ENCODE data around the gene SLC35E1.
A peak's percentile ranks its signal among the peaks of the same experiment; 100 is the strongest.

SLC35E1 gene

DNA sequence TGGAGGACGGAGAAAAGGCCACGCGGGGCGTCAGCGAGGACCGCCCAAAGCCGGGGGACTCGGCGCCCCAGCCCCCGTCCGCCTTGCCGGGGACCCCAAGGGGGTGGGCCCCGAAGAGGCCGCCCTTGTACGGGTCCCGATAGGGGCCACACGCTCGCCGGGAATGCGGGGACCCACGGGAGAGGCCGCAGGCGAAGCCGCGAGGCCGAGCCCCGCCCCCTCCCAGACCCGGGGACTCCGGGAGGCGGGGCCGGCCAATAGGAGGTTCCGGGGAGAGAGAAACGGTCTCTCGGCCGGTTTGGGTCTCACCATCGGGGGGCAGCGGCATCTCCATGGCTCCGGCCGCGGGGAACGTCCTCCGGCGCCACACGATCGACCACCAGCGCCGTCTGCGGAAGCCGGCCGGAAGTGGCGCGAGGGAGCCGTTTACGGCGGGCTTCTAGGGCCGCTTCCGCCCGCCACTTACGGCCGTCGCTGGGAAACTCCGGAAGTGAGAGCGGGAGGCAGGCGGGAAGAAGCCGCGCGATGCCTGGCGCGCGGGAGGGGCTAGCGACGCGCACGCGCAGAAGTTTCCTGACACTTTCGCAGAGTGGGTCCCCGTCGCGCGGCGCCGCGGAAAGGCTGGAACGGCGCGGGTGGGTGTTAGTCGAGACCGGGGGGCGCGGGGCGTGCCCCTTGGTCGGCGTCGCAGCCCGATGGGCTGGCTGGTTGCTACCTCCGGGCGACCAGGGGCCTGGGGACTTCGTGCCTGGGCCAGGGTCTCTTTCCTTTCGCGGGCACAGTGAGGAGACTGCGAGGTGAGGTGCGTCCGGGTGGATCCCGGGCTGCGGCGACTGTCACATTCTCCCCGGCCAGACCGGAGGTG lies 29.9 kb downstream of the SLC35E1 start, which contains the start of gene CHERP:
TSS of gene CHERP (minus strand) at position 393 of the 865 bp plus-strand sequence. CDS start at position 334, 59 bp downstream.
- peak; percentile 98 for DNase-seq

- no peak for DNase-seq
These were observed 30.6 kb downstream of the SLC35E1 start for GRCh38 chr19:16541526-16542044.

GRCh38 chr19:16540948-16541347 lies 31.3 kb downstream of the SLC35E1 start:
- DNase-seq, result no peak

- DNase-seq, result no peak
These were observed 35.1 kb downstream of the SLC35E1 start for GRCh38 chr19:16537111-16537510.

GRCh38 chr19:16536130-16536529 lies 36.1 kb downstream of the SLC35E1 start:
- no peak for DNase-seq

- DNase-seq, result no peak
These were observed 36.8 kb downstream of the SLC35E1 start for GRCh38 chr19:16535381-16535780.

DNA sequence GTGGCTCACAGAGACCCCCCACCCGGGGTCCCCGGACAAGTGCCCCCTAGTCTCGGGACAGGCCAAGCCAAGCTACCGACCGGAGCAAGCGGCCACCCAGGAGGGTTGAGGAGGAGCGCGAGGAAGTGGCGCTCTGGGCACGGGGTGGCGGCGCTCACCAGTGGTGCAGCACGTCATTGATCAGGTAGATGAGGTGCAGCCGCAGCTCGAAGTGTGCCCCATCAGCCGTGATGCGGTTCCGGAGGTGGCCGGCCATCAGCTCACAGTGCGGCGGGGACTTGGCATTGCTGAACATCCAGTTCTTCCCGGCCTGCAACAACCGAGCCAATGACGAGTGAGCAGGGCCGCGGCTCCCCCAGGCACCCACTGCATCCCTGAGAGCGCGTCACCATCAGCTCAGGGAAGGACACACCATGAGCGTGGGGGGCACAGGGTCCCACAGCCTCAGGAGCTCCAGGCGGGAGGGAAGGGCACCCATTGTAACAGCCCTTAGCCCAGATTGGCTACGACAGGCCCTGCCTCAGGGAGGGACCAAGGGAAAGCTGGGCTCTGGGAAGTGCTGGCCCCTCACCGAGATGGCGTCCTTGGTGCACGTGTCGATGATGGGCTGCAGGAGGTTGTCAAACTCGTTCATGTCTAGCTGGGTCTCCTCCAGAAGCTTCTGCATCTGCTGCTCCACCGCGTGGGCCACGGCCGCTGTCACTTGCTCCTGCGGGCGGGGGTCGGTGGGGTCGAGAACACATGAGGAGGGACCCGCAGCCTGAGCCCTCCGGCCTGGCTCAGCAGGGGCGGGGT lies 39.6 kb downstream of the SLC35E1 start:
- no peak for DNase-seq

- DNase-seq, result no peak
These were observed 40.9 kb downstream of the SLC35E1 start for GRCh38 chr19:16531380-16531669.

DNA sequence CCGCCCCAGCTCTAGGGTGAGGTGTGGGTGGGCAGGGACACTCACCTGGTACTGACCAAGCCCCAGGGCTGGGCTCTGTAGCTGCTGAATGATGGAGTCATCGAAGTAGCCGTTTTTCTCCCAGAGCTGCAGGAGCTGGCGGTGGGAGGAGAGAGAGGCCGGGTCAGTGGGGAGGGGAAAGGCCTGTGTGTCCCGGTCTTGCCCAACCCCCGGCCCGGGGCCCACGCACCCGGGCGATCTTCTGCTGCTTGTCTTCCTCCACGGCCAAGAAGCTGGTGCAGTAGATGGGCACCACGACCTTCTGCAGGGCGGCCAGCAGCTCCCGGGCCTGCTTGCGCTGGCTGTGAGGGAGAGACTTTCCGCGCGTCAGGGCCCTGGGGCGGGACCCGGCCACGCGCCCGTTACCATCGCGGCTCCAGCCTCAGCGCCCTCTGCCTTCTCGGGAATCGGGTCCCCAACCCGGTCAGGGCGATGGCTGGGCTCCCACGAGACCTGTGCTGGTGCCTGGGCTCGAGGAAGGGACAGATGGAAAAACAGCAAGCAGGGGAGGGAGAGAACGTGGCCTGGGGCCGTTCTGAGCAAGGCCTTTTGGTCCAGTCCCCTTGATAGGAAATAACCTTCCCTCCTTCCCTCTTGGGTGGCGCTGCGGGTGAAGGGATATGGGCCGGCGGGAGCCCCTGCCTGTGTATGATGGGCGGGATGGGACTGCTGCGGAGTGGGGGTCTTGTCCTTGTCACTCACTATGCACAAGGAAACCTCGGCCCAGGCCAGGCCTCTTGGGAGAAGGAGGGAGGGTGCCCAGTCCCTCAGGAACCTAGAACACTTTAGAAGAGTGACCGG lies 41.5 kb downstream of the SLC35E1 start:
- no peak for DNase-seq

GRCh38 chr19:16529466-16530144 lies 42.6 kb downstream of the SLC35E1 start:
- DNase-seq, result no peak

DNA sequence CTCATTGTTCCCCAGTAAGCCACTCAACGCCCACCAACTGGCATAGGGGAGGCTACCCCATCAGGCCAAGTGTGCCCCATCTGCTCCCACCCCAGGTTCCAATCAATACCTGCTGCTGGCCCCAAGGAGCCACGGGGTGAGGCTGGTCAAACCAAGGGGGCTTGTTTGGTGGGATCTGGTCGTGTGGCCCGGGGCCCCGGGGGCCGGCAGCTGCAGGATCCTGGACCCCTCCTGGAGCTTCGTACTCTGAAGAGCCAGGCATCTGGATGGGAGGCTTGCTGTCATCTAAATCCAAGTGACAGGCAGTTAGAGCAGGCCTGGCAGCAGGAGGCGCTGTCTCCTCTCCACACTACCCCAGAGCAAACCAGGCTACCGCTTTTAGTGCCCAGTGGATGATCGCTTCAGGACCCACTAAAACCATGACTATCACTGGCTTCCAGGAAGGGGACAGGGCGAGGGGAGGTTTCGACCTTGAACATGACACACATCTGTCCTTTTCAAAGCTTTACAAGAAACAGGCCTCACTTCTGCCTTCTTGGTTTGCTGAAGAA lies 44.2 kb downstream of the SLC35E1 start:
- no peak for DNase-seq

- no peak for DNase-seq
These were observed 44.8 kb downstream of the SLC35E1 start for GRCh38 chr19:16527334-16527935.

DNA sequence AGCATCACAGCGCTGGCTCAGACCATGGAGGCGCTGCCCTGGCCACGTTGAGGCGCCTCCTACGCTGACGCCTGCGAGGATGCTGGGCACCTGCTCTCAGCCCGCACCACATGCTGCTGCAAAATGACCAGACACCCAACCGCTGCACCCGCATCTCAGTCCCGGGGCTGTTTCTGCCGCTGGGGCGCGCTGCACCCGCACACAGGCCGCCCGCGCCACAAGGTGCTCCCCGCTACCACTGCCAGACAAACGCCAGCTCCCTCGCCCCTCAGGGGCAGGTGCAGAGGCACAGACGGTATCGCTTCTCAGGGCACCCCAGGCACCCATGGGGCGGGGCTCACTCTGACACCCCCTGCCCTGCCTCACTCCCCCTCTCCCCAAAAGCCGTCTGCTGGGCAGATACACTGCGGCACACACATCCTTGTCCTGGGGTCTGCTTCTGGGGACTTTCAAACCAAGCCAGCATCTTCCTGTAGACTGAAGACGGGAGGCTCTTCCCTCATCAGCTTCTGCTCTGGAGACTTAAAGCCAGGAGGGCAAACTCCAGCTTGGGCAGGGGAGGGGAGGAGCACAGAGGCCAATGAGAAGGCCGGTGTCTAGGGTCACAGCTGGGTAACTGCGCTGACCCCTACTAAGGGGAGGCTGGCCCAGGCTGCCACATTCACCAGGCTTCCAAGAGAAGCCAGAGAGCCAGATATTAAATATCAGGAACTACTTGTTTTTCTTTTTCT lies 46.3 kb downstream of the SLC35E1 start:
- no peak for DNase-seq

DNA sequence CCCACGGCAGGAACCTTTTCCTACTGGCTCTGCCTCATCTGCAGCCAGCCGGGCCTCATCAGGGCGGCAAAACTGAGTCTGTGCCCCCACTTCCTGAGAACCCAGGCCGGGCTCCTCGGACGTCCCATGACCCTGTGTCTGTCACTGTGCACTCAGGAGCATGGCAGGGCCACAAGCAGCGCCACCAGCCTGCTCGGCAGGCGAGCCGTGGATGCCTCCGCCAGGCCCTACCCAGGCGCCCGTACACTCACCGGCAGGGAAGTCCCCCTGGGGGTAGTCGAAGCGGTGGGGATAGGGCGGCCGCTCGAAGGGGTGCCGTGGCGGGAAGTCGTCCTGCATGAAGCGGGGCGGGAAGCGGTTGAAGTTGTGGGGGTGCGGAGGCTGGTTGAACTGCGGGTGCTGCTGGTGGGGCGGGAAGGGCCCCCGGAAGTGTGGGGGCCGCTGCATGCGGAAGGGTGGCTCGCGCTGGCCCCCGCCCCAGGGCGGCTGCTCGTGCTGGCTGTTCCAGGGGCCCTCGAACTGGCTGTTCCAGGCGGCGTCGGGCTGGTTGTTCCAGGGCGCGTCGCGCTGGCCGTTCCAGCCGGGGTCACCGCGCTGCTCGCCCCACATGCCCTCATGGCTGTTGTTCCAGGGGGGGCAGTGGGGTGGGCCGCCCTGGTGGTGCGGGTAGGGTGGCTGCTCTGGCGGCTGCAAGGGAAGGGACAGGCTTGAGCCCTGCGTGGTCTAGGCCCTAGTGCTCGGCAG lies 47.1 kb downstream of the SLC35E1 start:
- no peak for DNase-seq

DNA sequence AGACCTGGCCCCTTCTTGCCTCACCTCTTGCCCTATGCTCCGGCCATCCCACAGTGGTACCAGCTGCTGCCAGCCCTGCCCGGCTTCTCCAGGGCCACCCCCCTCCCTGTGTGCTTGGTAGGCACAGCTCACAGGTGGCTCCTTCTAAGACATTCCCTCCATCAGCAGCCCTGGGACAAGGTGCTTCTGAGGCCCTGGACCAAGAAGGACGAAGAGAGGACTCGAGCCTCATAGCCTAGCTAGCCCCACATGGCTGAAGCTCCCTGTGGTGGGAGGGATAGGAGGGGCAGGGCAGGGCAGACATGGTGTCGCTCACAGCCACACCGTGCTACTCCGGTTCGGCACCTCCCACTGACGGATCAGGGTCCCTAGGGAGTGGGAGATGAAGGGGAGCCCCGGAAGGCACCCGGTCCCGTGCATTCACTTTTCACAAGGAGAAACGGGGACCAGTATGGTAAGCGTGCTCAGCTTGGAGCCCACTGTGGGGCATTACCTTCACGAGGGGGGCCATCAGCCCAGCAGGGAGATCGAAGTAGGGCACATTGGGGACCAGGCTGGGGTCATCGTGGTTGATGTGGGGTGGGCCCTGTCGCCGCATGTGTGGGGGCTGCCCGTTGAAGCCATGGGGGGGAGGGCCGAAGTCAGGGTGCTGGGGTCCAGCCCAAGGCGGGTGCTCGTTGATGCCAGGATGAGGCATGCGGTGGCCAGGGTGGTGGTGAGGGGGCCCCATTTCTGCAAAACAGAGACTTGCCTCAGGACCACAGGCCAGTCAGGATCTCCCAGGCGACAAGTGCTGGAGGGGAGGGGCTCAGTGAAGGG lies 49.4 kb downstream of the SLC35E1 start:
- DNase-seq, result no peak

DNA sequence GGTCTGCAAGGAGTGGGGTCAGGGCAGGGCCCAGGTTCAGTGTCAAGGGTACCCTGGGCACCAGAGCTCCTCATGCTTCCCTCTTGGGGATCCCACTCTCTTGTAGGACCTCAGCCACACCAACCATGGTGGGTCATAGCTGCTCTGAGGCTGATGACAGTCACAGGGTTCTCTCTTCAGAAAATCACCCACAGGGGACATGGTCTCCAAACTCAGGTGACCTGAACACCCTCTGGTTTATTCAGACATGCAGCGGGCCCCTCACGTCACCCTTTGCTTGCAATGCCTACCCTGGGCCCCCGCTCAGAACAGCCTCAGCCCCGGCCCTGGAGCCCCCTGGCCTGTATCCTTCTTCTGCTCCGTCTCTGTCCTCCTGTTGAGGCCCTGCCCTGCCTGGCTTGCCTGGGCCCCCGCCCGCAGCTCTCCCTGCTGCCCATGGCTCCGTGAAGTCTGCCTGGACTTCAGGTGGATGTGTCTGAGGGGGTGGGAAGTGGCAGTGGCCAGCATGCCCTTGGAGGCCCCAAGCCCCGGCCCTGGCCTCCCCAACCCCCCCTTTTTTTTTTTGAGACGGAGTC lies 50.4 kb downstream of the SLC35E1 start:
- no peak for DNase-seq

DNA sequence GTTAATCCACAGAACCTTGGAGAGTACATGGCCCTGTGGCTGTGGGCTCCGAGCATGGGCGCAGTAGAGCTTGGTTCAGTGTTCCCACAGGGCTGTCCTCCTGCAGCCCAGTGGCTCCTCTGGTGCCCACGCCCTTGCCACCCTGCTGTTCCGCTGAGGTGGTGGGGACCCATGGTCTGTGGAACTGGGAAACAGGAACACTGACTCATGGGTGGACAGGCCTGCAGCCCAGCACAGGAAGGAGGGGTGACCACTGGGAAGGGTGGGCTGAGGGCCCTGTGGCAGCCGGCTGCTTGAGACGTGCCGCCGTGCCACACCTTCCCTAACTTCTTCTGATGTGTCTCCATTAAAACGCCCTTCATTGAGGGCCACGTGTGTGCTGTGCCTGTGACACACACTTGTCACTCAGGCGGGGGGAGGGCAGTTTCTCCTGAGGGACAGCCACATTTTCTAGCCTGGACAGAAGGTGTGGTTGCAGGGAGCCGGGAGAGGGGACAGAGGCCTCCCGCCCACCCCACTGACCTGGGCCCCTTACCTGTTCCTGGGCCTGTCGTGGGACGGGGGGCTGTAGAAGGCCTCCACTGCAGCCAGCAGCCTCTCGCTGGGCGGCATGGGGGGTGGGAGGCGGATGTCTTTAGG lies 51.1 kb downstream of the SLC35E1 start:
- no peak for DNase-seq
